Measurements from ENCODE around the gene PER3. TPM values are rescaled to one million over a fixed set of nuclear protein-coding genes. Genes with fewer than 3 reads are reported as not detected.

The PER3 gene
- total and polyA plus RNA-seq, 2 of the 8 experiments (the other 6 are each of a cell fraction or from before 2014, with no cell fraction given) = 8.3 to 9.3 TPM

GRCh38 chr1:7886405-7886745 is 102.3 kb downstream of the PER3 start:
- H2BK120ac ChIP-seq (replicated peaks; ENCODE audit: low read depth, low read length) = no peak overlapping the region
- H4K91ac ChIP-seq (replicated peaks; ENCODE audit: insufficient read length, low read length) = no peak overlapping the region
- peaks cover 6% of the 10 kb centered on the region; the same call in 1 of the 2 replicates for H3K23me2 ChIP-seq (ENCODE audit: low read depth, low read length)
- H2AK5ac ChIP-seq (ENCODE audit: low read depth, low read length) = no peak overlapping the region
- H3K9me3 ChIP-seq (ENCODE audit: insufficient read depth in 2 of 2, low read depth in 1 of 2, low read length in 1 of 2) = peaks cover 0 to 3% of the 10 kb centered on the region in 2 experiments; a peak in 1 of 4 replicates
- no peak overlapping the region for H3K4ac ChIP-seq (replicated peaks; ENCODE audit: insufficient read length, low read depth, low read length)
- H3K36me3 ChIP-seq (ENCODE audit: control insufficient read depth in 2 of 4, insufficient read depth in 4 of 4, low read length in 3 of 4) = no peaks in the 10 kb centered on the region
- H3K79me2 ChIP-seq (ENCODE audit: control insufficient read depth in 1 of 2, insufficient read depth in 2 of 2, low read length in 2 of 2) = no peaks in the 10 kb centered on the region
- H3K23ac ChIP-seq (ENCODE audit: insufficient read length) = no peak overlapping the region
- H3K79me1 ChIP-seq (ENCODE audit: low read depth, low read length) = no peaks in the 10 kb centered on the region
- CTCF ChIA-PET (ENCODE audit: partially characterized antibody) = interaction anchor here (0.5 to 1.5 kb wide), 5 partner anchors 8 to 129 kb away, joined by 3 to 5 read pairs (median 3); no protein-coding TSS in a partner anchor
- H3K27me3 ChIP-seq (replicated peaks in 1 of 4; ENCODE audit: control insufficient read depth in 3 of 4, extremely low read depth in 1 of 4, insufficient read depth in 3 of 4, low read length in 3 of 4) = no peaks in the 10 kb centered on the region
- H2BK12ac ChIP-seq (ENCODE audit: low read depth, low read length) = no peak overlapping the region
- DNase-seq (ENCODE audit: low read depth in 1 of 2, low spot score in 2 of 2) = no peak
- no peak overlapping the region for H4K5ac ChIP-seq (ENCODE audit: insufficient read length, low read depth, low read length)
- no peak overlapping the region for H3K56ac ChIP-seq (replicated peaks; ENCODE audit: insufficient read length, low read depth, low read length)
- H2AFZ ChIP-seq (ENCODE audit: low read length) = no peak overlapping the region
- POLR2A ChIA-PET (ENCODE audit: partially characterized antibody) = interaction anchor here (0.6 kb wide), 1 partner anchor 17 kb away, joined by 4 read pairs; no protein-coding TSS in a partner anchor
- 95% methylated on average over 7 of the region's 7 CpGs; no CpG with 5 or more reads in 1 of the 2 experiments for WGBS, 2 experiments (ENCODE audit: extremely low coverage in 1 of 2, insufficient coverage in 1 of 2, insufficient read length in 1 of 2, insufficient replicate concordance in 2 of 2, low coverage in 1 of 2, low lambda C conversion rate in 2 of 2, missing lambda C conversion rate in 1 of 2)
- no peak overlapping the region for H2BK5ac ChIP-seq (ENCODE audit: low read depth, low read length)
- no peak overlapping the region for H2BK15ac ChIP-seq (ENCODE audit: low read length)
- H4K8ac ChIP-seq (ENCODE audit: extremely low read depth, insufficient read depth, low read length) = no peak overlapping the region
- H3K18ac ChIP-seq (ENCODE audit: extremely low read depth, low read length) = no peak overlapping the region
- 0 out of 4 replicates have a peak overlapping the region, but pooled peaks of 1 of the 2 experiments have one; percentile 11 for H3K4me2 ChIP-seq (ENCODE audit: insufficient read depth in 1 of 2, low read depth in 2 of 2, low read length in 2 of 2)
- peaks cover 0 to 3% of the 10 kb centered on the region in 2 experiments for H4K20me1 ChIP-seq (replicated peaks in 1 of 2; ENCODE audit: control insufficient read depth in 1 of 2, insufficient read depth in 2 of 2, low read length in 2 of 2)
- H3K4me1 ChIP-seq (replicated peaks in 1 of 4; ENCODE audit: control insufficient read depth in 3 of 4, insufficient read depth in 4 of 4, low read length in 3 of 4) = peaks cover 0 to 3% (median 0%) of the 10 kb centered on the region in 4 experiments; a peak in 2 of 7 replicates
- FAIRE-seq = no peak
- H3K9ac ChIP-seq (replicated peaks in 1 of 4; ENCODE audit: extremely low read depth in 1 of 4, low read depth in 3 of 4, low read length in 3 of 4) = no peak overlapping the region
- H3K27ac ChIP-seq (ENCODE audit: low read depth, low read length) = no peak overlapping the region
- H3K4me3 ChIP-seq (ENCODE audit: extremely low read depth in 1 of 4, insufficient read depth in 2 of 4, low read depth in 3 of 4, low read length in 4 of 4) = no peak overlapping the region
- H3K14ac ChIP-seq (ENCODE audit: insufficient read length) = no peak overlapping the region
- no peak overlapping the region for H2BK20ac ChIP-seq (ENCODE audit: low read length)
- TF ChIP-seq MAFK (IDR thresholded peaks at IDR 0.05; ENCODE audit: low read depth, low read length) (no peak), BCL11A (IDR thresholded peaks at IDR 0.05; ENCODE audit: low read depth in 2 of 2, low read length in 2 of 2) (no peak), KDM4A (IDR thresholded peaks at IDR 0.05; ENCODE audit: low read depth, low read length, severe bottlenecking) (no peak), SP1 (IDR thresholded peaks at IDR 0.05; ENCODE audit: low read depth, low read length) (no peak), EZH2 (IDR thresholded peaks at IDR 0.05; ENCODE audit: low read depth, low read length, severe bottlenecking) (no peak), CTBP2 (IDR thresholded peaks at IDR 0.05; ENCODE audit: borderline replicate concordance, insufficient read depth, insufficient read length, low read length) (no peak), POU5F1 (IDR thresholded peaks at IDR 0.05; ENCODE audit: low read depth, low read length) (no peak), POLR2A (IDR thresholded peaks at IDR 0.05; ENCODE audit: control extremely low read depth in 1 of 2, low read depth in 2 of 2, low read length in 2 of 2) (no peak), CHD1 (IDR thresholded peaks at IDR 0.05; ENCODE audit: low read depth, low read length) (no peak), CHD2 (IDR thresholded peaks at IDR 0.05; ENCODE audit: low read length) (no peak), SIX5 (IDR thresholded peaks at IDR 0.05; ENCODE audit: low read depth, low read length) (no peak), POLR2AphosphoS5 (IDR thresholded peaks at IDR 0.05; ENCODE audit: low read depth, low read length) (no peak), FOSL1 (IDR thresholded peaks at IDR 0.05; ENCODE audit: insufficient read depth, low read depth, low read length) (no peak), USF2 (IDR thresholded peaks at IDR 0.05; ENCODE audit: low read length) (no peak)

Data from H1 (cell line).